ENCODE results near the gene CASP8AP2.
"Not testable (repeated sequence)": the region's sequence is repeated elsewhere in the genome, so short reads cannot be mapped to it uniquely, and the experiment has no call there.

The CASP8AP2 gene

DNA sequence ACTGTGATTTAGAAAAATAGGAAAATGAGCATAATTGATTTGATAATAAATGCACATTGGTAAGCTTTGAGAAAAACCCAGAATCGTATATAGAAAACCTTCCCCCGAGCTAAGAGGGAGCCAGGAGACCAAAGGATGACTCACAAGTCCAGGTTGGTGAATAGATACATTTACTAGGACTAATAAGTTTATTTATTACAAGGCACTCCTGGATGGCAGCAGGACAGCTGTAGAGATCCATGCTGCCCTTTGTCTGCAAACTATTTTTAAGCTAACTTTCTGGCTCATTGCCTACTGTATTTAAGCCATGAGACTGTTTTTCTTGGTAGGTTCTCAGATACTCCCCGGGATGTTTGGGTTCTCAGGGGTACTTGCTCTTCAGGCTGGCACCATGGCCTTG is 13.4 kb downstream of the CASP8AP2 start:
- H3K27ac ChIP-seq (ENCODE audit: low read depth, low read length, poor library complexity, severe bottlenecking), result no peak overlapping the region
- H3K27me3 ChIP-seq (ENCODE audit: insufficient read depth, low read length), result no peaks in the 10 kb centered on the region
- H3K4me3 ChIP-seq (ENCODE audit: low read depth, low read length, poor library complexity, severe bottlenecking), result no peak overlapping the region
- no peak overlapping the region for H3K9ac ChIP-seq (ENCODE audit: low read length)
- peaks cover 41% of the 10 kb centered on the region for H3K79me2 ChIP-seq (ENCODE audit: insufficient read depth, low read length)
- TF ChIP-seq EZH2 (IDR thresholded peaks at IDR 0.05; ENCODE audit: borderline replicate concordance, low read length), result no peak
- TF ChIP-seq, protein P1, sequence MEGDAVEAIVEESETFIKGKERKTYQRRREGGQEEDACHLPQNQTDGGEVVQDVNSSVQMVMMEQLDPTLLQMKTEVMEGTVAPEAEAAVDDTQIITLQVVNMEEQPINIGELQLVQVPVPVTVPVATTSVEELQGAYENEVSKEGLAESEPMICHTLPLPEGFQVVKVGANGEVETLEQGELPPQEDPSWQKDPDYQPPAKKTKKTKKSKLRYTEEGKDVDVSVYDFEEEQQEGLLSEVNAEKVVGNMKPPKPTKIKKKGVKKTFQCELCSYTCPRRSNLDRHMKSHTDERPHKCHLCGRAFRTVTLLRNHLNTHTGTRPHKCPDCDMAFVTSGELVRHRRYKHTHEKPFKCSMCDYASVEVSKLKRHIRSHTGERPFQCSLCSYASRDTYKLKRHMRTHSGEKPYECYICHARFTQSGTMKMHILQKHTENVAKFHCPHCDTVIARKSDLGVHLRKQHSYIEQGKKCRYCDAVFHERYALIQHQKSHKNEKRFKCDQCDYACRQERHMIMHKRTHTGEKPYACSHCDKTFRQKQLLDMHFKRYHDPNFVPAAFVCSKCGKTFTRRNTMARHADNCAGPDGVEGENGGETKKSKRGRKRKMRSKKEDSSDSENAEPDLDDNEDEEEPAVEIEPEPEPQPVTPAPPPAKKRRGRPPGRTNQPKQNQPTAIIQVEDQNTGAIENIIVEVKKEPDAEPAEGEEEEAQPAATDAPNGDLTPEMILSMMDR (IDR thresholded peaks at IDR 0.05; ENCODE audit: low read length), result no peak
- no peaks in the 10 kb centered on the region for H4K20me1 ChIP-seq (ENCODE audit: insufficient read depth, low read length)
- H3K9me3 ChIP-seq (ENCODE audit: low read length), result no peaks in the 10 kb centered on the region
- H3K4me1 ChIP-seq (ENCODE audit: insufficient read depth, low read length, severe bottlenecking), result no peaks in the 10 kb centered on the region
- no peak overlapping the region for H3K4me2 ChIP-seq (ENCODE audit: low read length)
- H3K9me2 ChIP-seq (ENCODE audit: low read depth, low read length), result no peaks in the 10 kb centered on the region
- no peaks in the 10 kb centered on the region for H3F3A ChIP-seq (ENCODE audit: insufficient read depth, low read length)
- no peak overlapping the region for H2AFZ ChIP-seq (ENCODE audit: low read length)
- peaks cover 44% of the 10 kb centered on the region for H3K36me3 ChIP-seq (ENCODE audit: insufficient read depth, low read length)

DNA sequence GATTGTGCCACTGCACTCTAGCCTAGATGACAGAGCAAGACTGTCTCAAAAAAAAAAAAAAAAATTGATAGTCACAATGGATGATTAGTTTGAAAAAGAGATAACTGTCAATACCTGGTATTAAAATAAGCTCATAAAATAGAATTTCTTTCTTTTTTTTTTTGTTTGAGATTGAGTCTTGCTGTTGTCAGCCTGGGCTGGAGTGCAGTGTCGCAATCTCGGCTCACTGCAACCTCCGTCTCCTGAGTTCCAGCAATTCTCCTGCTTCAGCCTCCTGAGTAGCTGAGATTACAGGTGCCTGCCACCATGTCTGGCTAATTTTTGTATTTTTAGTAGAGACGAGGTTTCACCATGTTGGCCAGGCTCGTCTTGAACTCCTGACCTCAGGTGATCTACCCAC is 17.8 kb downstream of the CASP8AP2 start:
- H2AFZ ChIP-seq (ENCODE audit: low read length); H3K27ac ChIP-seq (ENCODE audit: low read depth, low read length, poor library complexity, severe bottlenecking); H3K9me2 ChIP-seq (ENCODE audit: low read depth, low read length); H3K27me3 ChIP-seq (ENCODE audit: insufficient read depth, low read length); H3K9me3 ChIP-seq (ENCODE audit: low read length); H3K4me3 ChIP-seq (ENCODE audit: low read depth, low read length, poor library complexity, severe bottlenecking); H3F3A ChIP-seq (ENCODE audit: insufficient read depth, low read length); H4K20me1 ChIP-seq (ENCODE audit: insufficient read depth, low read length); H3K4me1 ChIP-seq (ENCODE audit: insufficient read depth, low read length, severe bottlenecking); H3K9ac ChIP-seq (ENCODE audit: low read length); H3K4me2 ChIP-seq (ENCODE audit: low read length): not testable (repeated sequence)
- Histone ChIP-seq H3K79me2 (ENCODE audit: insufficient read depth, low read length) (peaks cover 18% of the 10 kb centered on the region), H3K36me3 (ENCODE audit: insufficient read depth, low read length) (peaks cover 65% of the 10 kb centered on the region)

DNA sequence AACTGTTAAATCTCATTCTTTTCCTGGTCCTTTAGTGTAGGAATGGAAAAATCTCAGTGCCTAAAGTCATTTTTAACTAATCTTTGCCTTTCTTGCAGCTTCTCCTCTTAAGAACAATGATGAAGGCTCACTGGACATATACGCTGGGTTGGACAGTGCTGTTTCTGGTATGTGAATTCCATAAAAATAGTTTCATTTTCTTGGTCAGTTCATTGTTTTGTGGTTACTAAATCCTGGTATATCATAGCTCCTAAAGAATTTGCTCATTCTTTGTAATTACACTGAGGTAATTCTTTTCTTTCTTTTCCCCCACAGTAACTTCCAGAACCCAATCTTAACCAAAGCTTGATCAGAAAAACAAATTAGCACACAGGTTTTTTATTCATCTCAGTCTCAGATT is 23.4 kb downstream of the CASP8AP2 start:
- Histone ChIP-seq H3K36me3 (ENCODE audit: insufficient read depth, low read length) (peaks cover 92% of the 10 kb centered on the region), H3K9me3 (ENCODE audit: low read length) (no peaks in the 10 kb centered on the region), H3K4me2 (ENCODE audit: low read length) (no peak overlapping the region), H3K27ac (ENCODE audit: low read depth, low read length, poor library complexity, severe bottlenecking) (no peak overlapping the region), H4K20me1 (ENCODE audit: insufficient read depth, low read length) (no peaks in the 10 kb centered on the region), H3K4me1 (ENCODE audit: insufficient read depth, low read length, severe bottlenecking) (no peaks in the 10 kb centered on the region), H3K9ac (ENCODE audit: low read length) (no peak overlapping the region), H3K9me2 (ENCODE audit: low read depth, low read length) (no peaks in the 10 kb centered on the region), H3K4me3 (ENCODE audit: low read depth, low read length, poor library complexity, severe bottlenecking) (no peak overlapping the region), H3K27me3 (ENCODE audit: insufficient read depth, low read length) (no peaks in the 10 kb centered on the region), H2AFZ (ENCODE audit: low read length) (no peak overlapping the region), H3K79me2 (ENCODE audit: insufficient read depth, low read length) (no peaks in the 10 kb centered on the region), H3F3A (ENCODE audit: insufficient read depth, low read length) (no peaks in the 10 kb centered on the region)
- TF ChIP-seq EZH2 (IDR thresholded peaks at IDR 0.05; ENCODE audit: borderline replicate concordance, low read length), result no peak
- TF ChIP-seq, protein P1 (IDR thresholded peaks at IDR 0.05; ENCODE audit: low read length), result no peak

DNA sequence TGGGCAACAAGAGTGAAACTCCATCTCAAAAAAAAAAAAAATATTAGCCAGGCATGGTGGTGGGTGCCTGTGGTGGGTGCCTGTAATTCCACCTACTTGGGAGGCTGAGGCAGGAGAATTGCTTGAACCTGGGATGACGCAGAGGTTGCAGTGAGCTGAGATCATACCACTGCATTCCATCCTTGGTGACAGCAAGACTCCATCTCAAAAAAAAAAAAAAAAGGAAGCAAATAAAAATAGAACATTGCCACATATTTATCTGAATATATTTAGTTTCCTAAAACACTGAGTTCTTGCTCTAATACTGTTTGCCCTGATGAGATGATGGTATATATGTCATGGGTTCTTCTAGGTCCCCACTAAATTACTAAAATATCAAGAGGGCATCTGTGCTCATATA is 28.4 kb downstream of the CASP8AP2 start:
- Histone ChIP-seq H3K4me2 (ENCODE audit: low read length) (no peak overlapping the region), H3K27ac (ENCODE audit: low read depth, low read length, poor library complexity, severe bottlenecking) (no peak overlapping the region), H3K9ac (ENCODE audit: low read length) (no peak overlapping the region), H3K4me1 (ENCODE audit: insufficient read depth, low read length, severe bottlenecking) (no peaks in the 10 kb centered on the region), H3K27me3 (ENCODE audit: insufficient read depth, low read length) (no peaks in the 10 kb centered on the region), H3K36me3 (ENCODE audit: insufficient read depth, low read length) (peaks cover 92% of the 10 kb centered on the region), H3K79me2 (ENCODE audit: insufficient read depth, low read length) (no peaks in the 10 kb centered on the region), H3K9me3 (ENCODE audit: low read length) (no peaks in the 10 kb centered on the region), H3K9me2 (ENCODE audit: low read depth, low read length) (no peaks in the 10 kb centered on the region), H4K20me1 (ENCODE audit: insufficient read depth, low read length) (no peaks in the 10 kb centered on the region), H2AFZ (ENCODE audit: low read length) (no peak overlapping the region), H3K4me3 (ENCODE audit: low read depth, low read length, poor library complexity, severe bottlenecking) (no peak overlapping the region), H3F3A (ENCODE audit: insufficient read depth, low read length) (no peaks in the 10 kb centered on the region)
- TF ChIP-seq, protein P1 (IDR thresholded peaks at IDR 0.05; ENCODE audit: low read length), result no peak
- no peak for TF ChIP-seq EZH2 (IDR thresholded peaks at IDR 0.05; ENCODE audit: borderline replicate concordance, low read length)

All from OCI-LY1 (cell line).